ENCODE results near the gene DTX4.

GRCh38 chr11:59152312-59152951, 19.5 kb upstream of the DTX4 start:
- TF ChIP-seq JUND (IDR thresholded peaks at IDR 0.05) (no peak), REST (IDR thresholded peaks at IDR 0.05; ENCODE audit: low read depth) (no peak)
- TF ChIP-seq, protein P1, sequence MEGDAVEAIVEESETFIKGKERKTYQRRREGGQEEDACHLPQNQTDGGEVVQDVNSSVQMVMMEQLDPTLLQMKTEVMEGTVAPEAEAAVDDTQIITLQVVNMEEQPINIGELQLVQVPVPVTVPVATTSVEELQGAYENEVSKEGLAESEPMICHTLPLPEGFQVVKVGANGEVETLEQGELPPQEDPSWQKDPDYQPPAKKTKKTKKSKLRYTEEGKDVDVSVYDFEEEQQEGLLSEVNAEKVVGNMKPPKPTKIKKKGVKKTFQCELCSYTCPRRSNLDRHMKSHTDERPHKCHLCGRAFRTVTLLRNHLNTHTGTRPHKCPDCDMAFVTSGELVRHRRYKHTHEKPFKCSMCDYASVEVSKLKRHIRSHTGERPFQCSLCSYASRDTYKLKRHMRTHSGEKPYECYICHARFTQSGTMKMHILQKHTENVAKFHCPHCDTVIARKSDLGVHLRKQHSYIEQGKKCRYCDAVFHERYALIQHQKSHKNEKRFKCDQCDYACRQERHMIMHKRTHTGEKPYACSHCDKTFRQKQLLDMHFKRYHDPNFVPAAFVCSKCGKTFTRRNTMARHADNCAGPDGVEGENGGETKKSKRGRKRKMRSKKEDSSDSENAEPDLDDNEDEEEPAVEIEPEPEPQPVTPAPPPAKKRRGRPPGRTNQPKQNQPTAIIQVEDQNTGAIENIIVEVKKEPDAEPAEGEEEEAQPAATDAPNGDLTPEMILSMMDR (IDR thresholded peaks at IDR 0.05 in 2 of 3, conservative IDR thresholded peaks at IDR 0.05 in 1 of 3; ENCODE audit: borderline replicate concordance in 1 of 3, insufficient read depth in 1 of 3, low read depth in 2 of 3, low read length in 2 of 3): no peak

All from HCT116 (cell line).